Epithelial cell of esophagus (primary cell): Measurements from ENCODE around the gene KIF17.

ENCODE experiments used
- DNase-seq: peaks from one replicate; pipeline ENCODE4 v3.0.0; 2010; ENCODE audit warnings: low read depth
- H3K4me3 ChIP-seq: 2 replicates; pipeline ENCODE4 v1.5.1; 2011; ENCODE audit warnings: mild to moderate bottlenecking, low read length, control low read depth
- TF ChIP-seq, protein P1 (sequence below): IDR thresholded peaks from 2 replicates; pipeline ENCODE4 v1.5.1; 2011; ENCODE audit warnings: low read depth, mild to moderate bottlenecking, low read length, control low read depth, inconsistent platforms; ENCODE audit not compliant: insufficient read depth; ENCODE audit errors: missing control alignments

KIF17 gene

DNA sequence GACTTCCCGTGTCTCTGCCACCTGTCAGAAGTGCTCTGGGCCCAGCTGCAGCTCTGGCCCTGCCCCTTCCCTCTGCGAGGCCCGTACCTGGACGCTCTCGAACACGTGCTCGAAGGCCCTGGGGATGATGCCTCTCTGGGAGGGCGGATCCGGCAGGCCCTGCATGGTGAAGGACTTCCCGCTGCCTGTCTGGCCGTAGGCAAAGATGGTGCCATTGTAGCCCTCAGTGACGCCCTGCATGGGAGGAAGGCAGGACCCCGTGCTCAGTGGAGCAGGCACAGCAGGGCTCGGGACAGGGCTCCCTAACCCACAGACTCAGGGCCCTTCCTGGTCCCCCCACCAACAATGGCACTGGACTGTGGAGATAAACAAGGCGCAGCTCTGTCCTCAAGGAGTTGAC, 2.4 kb downstream of the KIF17 start:
- TF ChIP-seq, protein P1, sequence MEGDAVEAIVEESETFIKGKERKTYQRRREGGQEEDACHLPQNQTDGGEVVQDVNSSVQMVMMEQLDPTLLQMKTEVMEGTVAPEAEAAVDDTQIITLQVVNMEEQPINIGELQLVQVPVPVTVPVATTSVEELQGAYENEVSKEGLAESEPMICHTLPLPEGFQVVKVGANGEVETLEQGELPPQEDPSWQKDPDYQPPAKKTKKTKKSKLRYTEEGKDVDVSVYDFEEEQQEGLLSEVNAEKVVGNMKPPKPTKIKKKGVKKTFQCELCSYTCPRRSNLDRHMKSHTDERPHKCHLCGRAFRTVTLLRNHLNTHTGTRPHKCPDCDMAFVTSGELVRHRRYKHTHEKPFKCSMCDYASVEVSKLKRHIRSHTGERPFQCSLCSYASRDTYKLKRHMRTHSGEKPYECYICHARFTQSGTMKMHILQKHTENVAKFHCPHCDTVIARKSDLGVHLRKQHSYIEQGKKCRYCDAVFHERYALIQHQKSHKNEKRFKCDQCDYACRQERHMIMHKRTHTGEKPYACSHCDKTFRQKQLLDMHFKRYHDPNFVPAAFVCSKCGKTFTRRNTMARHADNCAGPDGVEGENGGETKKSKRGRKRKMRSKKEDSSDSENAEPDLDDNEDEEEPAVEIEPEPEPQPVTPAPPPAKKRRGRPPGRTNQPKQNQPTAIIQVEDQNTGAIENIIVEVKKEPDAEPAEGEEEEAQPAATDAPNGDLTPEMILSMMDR = no peak
- no peak overlapping the region for H3K4me3 ChIP-seq
- DNase-seq = no peak

DNA sequence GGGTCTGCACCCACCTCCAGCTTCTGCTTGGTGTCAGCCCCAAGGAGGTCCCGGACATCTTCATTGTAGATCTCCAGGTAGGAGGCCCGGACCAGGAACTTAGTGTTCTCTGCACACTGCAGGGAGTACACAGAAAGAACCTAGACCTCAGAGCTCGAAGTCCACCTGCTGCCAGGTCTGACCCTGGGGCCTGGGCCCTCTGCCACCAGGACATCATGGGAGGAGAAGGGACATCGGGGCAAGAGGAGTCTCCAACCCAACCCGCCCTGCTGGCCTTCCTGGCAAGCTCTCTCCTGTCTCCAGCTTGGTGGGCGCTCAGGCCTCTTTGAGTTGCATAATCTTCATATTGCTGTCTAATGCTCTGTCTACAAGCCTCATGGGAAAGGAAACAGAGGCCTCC, 4.4 kb downstream of the KIF17 start:
- TF ChIP-seq, protein P1 = no peak
- no peak overlapping the region for H3K4me3 ChIP-seq
- no peak for DNase-seq

DNA sequence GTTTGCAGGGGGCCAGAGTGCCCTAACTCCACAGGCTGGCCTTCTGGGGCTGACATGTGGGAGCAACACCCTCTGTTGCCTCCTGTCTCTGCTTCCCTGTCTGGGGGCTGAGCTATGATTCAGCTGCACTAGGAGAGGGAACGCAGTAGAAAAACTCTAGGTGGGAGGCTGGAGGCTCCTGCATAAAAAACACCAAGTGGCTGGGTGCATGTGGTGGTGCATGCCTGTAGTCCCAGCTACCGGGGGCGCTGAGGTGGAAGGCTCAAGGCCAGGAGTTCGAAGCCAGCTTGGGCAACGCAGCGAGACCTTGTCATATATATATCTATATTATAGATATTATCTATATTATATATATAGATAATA, 5.6 kb downstream of the KIF17 start:
- no peak overlapping the region for H3K4me3 ChIP-seq
- DNase-seq = no peak
- TF ChIP-seq, protein P1 = no peak

DNA sequence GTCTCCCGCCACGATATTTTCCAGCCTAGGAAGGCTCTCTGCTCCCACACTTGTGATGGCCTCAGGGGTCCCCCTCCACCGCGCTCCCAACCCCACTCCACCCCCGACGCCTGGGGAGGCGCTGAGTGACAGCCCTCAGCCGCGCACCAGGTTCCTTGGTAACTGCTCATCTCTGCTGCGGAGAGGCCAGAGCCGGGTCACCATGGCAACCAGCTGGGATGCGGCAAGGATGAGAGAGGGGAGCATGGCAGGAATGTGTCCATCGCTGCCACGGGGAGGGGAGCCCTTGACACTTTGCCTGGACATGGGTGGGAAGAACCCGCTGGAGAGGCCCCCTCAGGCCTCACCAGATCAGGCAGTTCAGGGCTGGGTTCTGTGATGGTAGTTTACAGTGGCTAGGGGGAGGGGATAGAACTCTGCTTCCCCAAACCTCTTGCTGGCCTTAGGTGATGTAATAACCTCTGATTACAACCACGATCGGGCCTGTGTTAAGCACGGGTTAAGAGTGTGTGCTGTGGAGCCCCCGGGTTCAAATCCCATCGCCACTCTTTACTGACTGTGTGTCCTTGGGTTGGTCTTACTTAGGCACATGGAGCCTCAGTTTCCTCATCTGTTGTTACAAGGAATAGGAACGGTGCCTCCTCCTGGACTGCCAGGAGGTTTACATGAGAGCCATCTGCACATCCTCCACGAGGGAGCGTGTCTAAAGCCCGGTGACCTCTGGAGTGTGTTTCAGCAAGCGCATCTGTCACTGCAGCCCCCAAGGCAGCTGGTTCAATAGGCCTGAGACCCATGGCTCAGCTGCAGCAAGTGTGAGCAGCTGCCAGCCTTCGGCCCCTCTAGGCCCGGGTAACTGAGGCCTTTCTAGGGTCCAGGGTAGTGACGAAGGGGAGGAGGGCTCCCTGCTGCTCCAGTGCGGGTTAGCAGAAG, 6.3 kb downstream of the KIF17 start:
- no peak overlapping the region for H3K4me3 ChIP-seq
- no peak for DNase-seq
- TF ChIP-seq, protein P1 = no peak

DNA sequence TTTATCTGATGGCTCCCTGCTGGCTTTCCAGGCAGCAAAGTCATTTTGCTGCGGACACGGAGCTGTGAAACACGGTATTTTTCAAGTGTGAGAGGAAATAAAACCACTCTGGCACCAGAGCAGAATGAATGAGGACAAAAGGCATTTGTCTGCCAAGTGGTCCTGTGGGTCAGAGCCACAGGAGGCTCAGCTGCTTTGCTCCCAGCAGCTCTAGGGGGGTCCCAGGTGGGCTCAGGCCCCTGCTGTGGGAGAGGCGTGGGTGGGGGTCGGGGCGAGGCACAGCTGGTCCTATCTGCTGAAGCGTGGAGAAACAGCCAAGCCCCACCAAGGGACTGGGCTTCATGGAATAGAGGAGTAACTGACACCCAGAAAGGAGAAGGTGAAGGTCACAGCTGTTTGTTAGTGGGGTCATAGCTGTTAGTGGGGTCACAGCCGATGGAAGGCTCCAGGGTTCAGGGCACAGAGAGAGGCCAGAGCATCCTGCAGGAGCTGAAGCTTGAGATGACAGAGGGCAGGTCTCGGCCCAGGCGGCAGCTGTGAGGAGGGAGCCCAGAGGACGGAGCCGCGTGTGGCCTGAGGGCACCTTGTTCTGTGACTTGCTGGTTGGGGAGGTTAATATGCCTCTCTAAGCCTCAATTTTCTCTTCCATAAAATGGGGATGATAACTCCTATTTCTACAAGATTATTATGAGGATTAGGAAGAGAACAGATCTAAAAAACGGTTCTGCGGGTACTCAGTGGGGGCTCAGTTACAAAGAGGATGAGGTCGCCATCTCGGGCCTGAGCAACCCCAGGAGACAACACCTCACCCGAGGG, 7.1 kb downstream of the KIF17 start:
- no peak overlapping the region for H3K4me3 ChIP-seq
- TF ChIP-seq, protein P1 = no peak
- DNase-seq = no peak

DNA sequence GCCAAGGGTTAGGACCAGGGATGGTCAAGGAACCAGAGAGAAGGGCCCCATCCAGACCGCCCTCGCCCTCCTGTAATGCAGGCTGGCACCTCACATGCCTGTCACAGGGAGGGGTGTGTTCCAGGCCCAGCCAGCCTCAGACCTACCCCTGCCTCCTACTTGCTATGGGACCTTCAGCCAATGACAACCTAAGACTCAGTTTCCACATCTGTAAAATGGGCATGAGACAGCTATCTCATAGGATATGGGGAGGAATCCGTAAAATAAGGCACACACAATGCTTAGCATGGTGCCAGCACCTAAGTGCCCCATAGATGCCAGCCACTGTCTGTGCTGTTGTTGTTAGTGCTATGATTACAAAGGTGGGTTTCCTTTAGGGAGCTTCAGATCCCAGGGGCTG, 7.9 kb downstream of the KIF17 start:
- TF ChIP-seq, protein P1 = no peak
- no peak overlapping the region for H3K4me3 ChIP-seq
- no peak for DNase-seq
